ENCODE results near the gene KLC1.

GRCh38 chr14:103687712-103688111 is 58.7 kb downstream of the KLC1 start:
- TF ChIP-seq REST (IDR thresholded peaks at IDR 0.05; ENCODE audit: low read depth) (no peak), FOXM1 (IDR thresholded peaks at IDR 0.05; ENCODE audit: borderline replicate concordance, low read depth) (no peak), ZBTB7A (IDR thresholded peaks at IDR 0.05; ENCODE audit: low read depth) (no peak), NFIC (IDR thresholded peaks at IDR 0.05) (no peak), TEAD4 (IDR thresholded peaks at IDR 0.05) (no peak), CEBPB (IDR thresholded peaks at IDR 0.05) (no peak), CREB1 (IDR thresholded peaks at IDR 0.05; ENCODE audit: low read depth) (no peak), EP300 (IDR thresholded peaks at IDR 0.05; ENCODE audit: borderline replicate concordance) (no peak), YY1 (IDR thresholded peaks at IDR 0.05; ENCODE audit: low read depth) (no peak), EGR1 (IDR thresholded peaks at IDR 0.05) (no peak)
- TF ChIP-seq, protein P1, sequence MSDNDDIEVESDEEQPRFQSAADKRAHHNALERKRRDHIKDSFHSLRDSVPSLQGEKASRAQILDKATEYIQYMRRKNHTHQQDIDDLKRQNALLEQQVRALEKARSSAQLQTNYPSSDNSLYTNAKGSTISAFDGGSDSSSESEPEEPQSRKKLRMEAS (IDR thresholded peaks at IDR 0.05): no peak
